ENCODE measurements around the gene HOXA3. TPM values are rescaled to one million over a fixed set of nuclear protein-coding genes. Genes with fewer than 3 reads are reported as not detected.

The HOXA3 gene
- total and polyA plus RNA-seq, 2 of the 13 experiments (the other 11 are each of a cell fraction or from before 2014, with no cell fraction given): 2.9 to 4.6 TPM

DNA sequence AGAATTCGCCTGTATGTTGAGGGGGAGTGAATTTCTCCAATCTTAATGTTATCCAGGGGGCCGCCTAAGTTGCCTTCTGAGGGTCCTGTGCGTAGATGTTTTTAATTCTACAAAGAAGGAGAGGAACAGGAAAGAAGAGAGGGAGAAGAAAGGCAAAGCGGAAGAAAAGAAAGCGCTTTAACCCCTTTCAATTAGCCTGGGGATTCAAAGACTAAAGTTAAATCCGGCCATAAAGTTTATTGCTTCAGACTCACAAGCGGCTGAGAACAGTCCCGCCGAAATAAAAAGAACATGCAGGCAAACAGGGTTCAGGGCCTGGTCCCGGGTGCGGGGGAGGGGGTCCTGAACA is 13.4 kb downstream of the HOXA3 start:
- ATAC-seq (no peak), FAIRE-seq (no peak), DNase-seq (ENCODE audit: low spot score) (no peak)
- no peak overlapping the region for H2AFZ ChIP-seq (ENCODE audit: low read length)
- H3K27ac ChIP-seq (ENCODE audit: extremely low read length, insufficient read depth, low read length): no peak overlapping the region
- no peaks in the 10 kb centered on the region for H3K79me2 ChIP-seq (ENCODE audit: insufficient read depth, low read length)
- in situ Hi-C loops (cut with HindIII; ENCODE audit: extremely low pct_ligation_motif_present, low pct_unique_long_range_greater_than_20kb): no loop called here
- no peaks in the 10 kb centered on the region for H4K20me1 ChIP-seq (ENCODE audit: insufficient read depth, low read length)
- no peak overlapping the region for H3K4me3 ChIP-seq (replicated peaks in 1 of 3; ENCODE audit: insufficient read depth in 1 of 3, low read depth in 2 of 3, low read length in 3 of 3)
- no peak overlapping the region for H3K9ac ChIP-seq (ENCODE audit: insufficient read depth, low read depth, low read length)
- ChIA-PET CTCF (ENCODE audit: low intra/inter-chr PET ratio, low total read pairs) (no interaction called here), POLR2A (no interaction called here)
- H3K9me3 ChIP-seq (ENCODE audit: low read length): no peaks in the 10 kb centered on the region
- H3K36me3 ChIP-seq (replicated peaks in 1 of 2; ENCODE audit: control insufficient read depth in 1 of 2, insufficient read depth in 2 of 2, low read length in 2 of 2): no peaks in the 10 kb centered on the region
- TF ChIP-seq ZFP36L2 (CRISPR knock-in tag; IDR thresholded peaks at IDR 0.05) (no peak), NFIB (CRISPR knock-in tag; IDR thresholded peaks at IDR 0.05; ENCODE audit: borderline replicate concordance) (no peak), ZNF496 (CRISPR knock-in tag; IDR thresholded peaks at IDR 0.05; ENCODE audit: insufficient replicate concordance) (no peak), NRL (CRISPR knock-in tag; IDR thresholded peaks at IDR 0.05; ENCODE audit: borderline replicate concordance) (no peak), ZNF296 (CRISPR knock-in tag; conservative IDR thresholded peaks at IDR 0.05) (no peak), ZNF713 (CRISPR knock-in tag; IDR thresholded peaks at IDR 0.05) (no peak), ZNF446 (CRISPR knock-in tag; IDR thresholded peaks at IDR 0.05) (no peak), ZNF121 (CRISPR knock-in tag; IDR thresholded peaks at IDR 0.05) (no peak), ZNF530 (CRISPR knock-in tag; IDR thresholded peaks at IDR 0.05; ENCODE audit: low read depth) (no peak)
- TF ChIP-seq, protein P1, sequence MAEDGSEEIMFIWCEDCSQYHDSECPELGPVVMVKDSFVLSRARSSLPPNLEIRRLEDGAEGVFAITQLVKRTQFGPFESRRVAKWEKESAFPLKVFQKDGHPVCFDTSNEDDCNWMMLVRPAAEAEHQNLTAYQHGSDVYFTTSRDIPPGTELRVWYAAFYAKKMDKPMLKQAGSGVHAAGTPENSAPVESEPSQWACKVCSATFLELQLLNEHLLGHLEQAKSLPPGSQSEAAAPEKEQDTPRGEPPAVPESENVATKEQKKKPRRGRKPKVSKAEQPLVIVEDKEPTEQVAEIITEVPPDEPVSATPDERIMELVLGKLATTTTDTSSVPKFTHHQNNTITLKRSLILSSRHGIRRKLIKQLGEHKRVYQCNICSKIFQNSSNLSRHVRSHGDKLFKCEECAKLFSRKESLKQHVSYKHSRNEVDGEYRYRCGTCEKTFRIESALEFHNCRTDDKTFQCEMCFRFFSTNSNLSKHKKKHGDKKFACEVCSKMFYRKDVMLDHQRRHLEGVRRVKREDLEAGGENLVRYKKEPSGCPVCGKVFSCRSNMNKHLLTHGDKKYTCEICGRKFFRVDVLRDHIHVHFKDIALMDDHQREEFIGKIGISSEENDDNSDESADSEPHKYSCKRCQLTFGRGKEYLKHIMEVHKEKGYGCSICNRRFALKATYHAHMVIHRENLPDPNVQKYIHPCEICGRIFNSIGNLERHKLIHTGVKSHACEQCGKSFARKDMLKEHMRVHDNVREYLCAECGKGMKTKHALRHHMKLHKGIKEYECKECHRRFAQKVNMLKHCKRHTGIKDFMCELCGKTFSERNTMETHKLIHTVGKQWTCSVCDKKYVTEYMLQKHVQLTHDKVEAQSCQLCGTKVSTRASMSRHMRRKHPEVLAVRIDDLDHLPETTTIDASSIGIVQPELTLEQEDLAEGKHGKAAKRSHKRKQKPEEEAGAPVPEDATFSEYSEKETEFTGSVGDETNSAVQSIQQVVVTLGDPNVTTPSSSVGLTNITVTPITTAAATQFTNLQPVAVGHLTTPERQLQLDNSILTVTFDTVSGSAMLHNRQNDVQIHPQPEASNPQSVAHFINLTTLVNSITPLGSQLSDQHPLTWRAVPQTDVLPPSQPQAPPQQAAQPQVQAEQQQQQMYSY (CRISPR knock-in tag; IDR thresholded peaks at IDR 0.05): no peak
- TF ChIP-seq, protein P2, sequence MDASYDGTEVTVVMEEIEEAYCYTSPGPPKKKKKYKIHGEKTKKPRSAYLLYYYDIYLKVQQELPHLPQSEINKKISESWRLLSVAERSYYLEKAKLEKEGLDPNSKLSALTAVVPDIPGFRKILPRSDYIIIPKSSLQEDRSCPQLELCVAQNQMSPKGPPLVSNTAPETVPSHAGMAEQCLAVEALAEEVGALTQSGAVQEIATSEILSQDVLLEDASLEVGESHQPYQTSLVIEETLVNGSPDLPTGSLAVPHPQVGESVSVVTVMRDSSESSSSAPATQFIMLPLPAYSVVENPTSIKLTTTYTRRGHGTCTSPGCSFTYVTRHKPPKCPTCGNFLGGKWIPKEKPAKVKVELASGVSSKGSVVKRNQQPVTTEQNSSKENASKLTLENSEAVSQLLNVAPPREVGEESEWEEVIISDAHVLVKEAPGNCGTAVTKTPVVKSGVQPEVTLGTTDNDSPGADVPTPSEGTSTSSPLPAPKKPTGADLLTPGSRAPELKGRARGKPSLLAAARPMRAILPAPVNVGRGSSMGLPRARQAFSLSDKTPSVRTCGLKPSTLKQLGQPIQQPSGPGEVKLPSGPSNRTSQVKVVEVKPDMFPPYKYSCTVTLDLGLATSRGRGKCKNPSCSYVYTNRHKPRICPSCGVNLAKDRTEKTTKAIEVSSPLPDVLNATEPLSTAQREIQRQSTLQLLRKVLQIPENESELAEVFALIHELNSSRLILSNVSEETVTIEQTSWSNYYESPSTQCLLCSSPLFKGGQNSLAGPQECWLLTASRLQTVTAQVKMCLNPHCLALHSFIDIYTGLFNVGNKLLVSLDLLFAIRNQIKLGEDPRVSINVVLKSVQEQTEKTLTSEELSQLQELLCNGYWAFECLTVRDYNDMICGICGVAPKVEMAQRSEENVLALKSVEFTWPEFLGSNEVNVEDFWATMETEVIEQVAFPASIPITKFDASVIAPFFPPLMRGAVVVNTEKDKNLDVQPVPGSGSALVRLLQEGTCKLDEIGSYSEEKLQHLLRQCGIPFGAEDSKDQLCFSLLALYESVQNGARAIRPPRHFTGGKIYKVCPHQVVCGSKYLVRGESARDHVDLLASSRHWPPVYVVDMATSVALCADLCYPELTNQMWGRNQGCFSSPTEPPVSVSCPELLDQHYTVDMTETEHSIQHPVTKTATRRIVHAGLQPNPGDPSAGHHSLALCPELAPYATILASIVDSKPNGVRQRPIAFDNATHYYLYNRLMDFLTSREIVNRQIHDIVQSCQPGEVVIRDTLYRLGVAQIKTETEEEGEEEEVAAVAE (CRISPR knock-in tag; IDR thresholded peaks at IDR 0.05; ENCODE audit: borderline replicate concordance): no peak
- TF ChIP-seq, protein P3, sequence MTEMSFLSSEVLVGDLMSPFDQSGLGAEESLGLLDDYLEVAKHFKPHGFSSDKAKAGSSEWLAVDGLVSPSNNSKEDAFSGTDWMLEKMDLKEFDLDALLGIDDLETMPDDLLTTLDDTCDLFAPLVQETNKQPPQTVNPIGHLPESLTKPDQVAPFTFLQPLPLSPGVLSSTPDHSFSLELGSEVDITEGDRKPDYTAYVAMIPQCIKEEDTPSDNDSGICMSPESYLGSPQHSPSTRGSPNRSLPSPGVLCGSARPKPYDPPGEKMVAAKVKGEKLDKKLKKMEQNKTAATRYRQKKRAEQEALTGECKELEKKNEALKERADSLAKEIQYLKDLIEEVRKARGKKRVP (CRISPR knock-in tag; IDR thresholded peaks at IDR 0.05): no peak
- peaks cover 40% of the 10 kb centered on the region for H3K4me1 ChIP-seq (ENCODE audit: insufficient read depth, low read length)
- BruUV-seq (replicated peaks): no TSS peak
- intact Hi-C loops (cut with micrococcal nuclease; ENCODE audit: unreplicated experiment): no loop called here
- no peaks in the 10 kb centered on the region for H3K27me3 ChIP-seq (ENCODE audit: control insufficient read depth in 1 of 2, insufficient read depth in 2 of 2, low read length in 2 of 2)
- 94% methylated on average over 11 of the region's 11 CpGs for WGBS (ENCODE audit: low lambda C conversion rate)
- H3K4me2 ChIP-seq (ENCODE audit: low read depth, low read length): no peak overlapping the region

Measured in HepG2 (cell line).